ENCODE data around the gene FBXO17.
"Not testable (repeated sequence)": the region's sequence is repeated elsewhere in the genome, so short reads cannot be mapped to it uniquely, and the experiment has no call there.

FBXO17 gene

DNA sequence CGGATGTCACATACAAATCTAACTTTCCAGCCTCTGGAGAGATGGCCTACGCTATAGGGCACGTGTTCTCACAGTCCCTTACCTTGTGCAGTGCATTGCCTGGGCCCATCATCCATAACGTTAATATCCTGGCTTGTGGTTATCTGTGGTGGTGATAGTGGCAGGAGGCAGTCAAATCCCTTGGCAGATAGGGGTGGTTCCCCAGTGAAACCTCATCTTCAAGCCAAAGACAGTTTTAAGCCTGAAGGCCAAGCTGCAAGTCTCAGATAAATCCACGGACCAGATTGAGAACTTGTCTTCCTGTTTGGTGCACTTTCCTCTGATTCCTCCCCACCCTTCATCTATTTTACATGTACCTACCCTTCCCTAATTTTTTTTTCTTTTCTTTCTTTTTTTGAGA, 4.3 kb upstream of the FBXO17 start:
- DNase-seq: no peak

DNA sequence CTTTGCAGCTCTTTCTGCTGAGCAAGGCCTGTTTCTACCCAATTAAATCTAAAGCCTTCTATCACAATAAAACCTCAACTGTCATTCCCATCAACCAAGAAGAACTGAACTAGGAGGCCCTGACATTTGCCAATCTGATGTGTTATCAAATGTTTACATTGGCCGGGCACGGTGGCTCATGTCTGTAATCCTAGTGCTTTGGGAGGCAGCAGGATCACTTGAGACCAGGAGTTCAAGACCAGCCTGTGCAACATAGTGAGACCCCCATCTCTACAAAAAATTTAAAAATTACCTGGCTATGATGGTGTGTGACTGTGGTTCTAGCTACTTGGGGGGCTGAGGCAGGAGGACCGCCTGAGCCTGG, 2.8 kb upstream of the FBXO17 start:
- no peak for DNase-seq

DNA sequence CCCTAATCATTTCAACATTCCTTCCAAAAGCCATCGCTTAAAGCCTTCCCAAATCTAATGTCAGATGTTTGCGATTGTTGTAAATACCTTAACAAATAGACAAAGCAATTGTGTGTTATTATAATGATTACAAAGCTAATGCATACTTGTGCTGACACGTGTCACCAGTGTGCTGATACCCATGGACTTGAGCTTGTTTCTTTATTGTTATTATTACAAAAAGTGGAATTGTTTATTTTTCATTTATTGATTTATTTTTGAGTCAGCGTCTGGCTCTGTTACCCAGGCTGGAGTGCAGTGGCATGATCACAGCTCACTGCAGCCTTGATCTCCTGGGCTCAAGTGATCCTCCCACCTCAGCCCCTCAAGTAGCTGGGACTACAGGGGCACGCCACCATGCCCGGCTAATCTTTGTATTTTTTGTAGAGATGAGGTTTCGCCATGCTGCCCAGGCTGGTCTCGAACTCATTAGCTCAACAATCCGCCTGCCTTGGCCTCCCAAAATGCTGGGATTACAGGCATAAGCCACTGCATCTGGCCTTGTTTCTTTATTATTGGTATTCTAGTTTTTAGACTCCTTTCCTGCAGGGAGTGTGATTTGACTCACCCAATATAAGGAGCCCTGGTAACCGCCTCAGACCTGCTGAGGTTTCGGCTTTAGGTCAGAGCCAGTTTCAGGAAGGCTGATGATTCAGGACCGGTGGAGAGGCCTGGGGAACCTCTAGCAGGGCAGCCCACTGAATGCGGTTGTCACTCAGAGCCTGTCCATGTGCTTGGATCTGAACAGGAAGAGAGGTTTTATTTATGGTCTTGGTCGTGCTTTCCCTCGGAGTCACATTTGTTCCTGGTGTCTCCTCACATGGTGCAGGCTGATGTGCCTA, 2.1 kb upstream of the FBXO17 start:
- no peak for DNase-seq

DNA sequence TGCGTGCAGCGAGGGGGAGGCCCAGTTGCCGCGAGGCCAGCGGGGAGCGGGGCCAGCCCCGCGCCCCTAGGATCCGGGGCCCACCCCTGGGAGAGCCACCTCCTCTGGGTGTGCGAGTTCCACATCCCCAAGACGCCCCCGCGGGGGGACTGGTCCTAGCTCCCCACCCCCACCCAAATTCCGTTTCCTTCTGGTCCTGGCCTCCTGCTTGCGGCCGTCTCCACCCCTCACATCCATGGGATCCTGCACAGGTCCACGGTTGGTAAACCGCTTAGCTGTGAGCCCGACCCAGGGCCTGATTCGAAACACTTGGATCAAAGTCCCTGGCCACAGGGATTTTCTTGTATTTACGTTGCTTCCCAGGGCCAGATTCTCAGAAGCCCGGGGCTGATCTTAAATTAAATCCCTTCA, 324 bp upstream of the FBXO17 start:
- no peak for DNase-seq

DNA sequence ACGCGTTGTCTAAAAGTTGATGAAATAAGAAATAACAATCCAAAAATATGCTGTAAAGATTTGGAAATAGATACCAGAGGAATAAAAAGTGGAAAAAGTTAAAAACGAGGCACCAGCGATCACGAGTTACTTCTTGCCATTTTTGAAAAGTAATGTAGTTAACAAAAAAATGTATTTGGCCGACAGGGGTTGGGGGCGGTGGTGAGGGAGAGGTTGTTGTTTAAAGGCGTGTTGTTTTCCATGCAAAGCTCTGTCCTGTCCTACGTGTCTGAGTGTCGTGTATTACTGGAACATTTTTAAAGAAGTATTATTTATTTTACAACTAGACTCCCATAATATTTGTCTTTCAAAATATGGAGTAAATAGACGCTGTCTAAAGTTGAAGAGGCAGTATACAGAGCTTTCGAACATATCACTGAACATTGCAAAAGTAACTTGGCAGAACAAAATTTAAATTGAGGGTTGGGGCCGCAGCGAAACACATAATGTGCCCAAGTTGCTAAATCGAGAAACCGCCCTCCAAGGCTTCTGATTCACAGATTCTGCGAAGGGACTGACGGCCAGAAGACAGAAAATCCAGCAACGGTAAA, 823 bp downstream of the FBXO17 start:
- no peak for DNase-seq

DNA sequence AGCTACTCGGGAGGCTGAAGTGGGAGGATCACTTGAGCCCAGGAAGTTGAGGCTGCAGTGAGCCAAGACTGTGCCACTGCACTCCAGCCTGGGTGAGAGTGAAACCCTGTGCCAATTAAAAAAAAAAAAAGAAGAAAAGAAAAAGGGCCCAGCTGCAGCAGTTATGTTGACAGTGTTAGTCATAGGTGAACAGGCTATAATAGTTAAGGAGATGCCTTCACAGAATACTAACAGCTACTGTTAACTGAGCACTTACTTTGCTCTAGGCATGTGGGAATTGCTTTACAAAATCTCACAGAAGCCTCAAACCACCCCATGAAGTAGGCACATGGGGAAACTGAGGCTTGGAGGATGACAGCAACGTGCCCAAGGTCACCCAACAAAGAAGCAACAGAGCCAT, 3.9 kb downstream of the FBXO17 start:
- DNase-seq: no peak

DNA sequence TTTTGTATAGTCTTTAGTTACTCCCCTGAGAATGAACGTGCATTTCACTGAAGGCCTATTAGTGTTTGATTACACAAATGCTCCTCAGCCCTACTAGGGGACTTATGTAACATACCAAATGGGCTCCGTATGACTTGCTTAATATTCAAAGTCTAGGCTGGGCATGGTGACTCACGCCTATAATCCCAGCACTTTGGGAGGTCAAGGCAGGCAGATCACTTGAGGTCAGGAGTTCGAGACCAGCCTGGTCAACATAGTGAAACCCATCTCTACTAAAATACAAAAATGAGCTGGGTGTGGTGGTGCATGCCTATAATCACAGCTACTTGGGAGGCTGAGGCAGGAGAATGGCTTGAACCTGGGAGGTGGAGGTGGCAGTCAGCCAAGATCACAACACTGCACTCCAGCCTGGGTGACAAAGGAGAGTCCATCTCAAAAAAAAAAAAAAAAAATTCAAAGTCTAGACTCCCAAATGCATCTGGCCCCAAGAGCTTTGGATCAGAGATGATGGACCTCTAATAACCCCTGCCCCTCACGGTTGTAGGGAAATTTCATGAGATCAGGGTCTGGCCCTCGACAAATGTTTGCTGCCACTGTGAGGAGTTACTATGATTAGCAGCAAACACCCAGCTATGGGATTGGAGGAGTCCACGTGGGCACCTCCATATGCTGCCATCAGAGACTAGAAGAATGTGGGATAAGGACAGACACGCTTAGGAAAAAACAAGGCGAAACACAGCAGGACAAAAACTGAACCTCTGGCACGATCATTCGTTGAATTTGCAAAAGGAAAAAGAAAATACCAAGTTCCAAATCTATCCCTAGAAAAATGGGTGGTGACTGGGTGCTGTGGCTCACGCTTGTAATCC, 4.6 kb downstream of the FBXO17 start:
- no peak for DNase-seq

DNA sequence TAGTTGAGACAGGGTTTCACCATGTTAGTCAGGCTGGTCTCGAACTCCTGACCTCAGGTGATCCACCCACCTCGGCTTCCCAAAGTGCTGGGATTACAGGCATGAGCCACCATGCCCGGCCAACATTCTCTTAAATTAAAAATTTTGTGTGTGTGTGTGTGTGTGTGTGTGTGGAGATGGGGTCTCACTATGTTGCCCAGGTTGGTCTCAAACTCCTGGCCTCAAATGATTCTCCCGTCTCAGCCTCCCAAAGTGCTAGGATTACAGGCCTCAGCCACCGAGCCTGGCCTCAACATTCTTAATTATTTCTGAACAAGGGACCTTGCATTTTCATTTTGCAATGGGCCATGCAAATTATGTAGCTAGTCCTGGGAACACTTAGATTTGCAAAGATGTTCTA, 9.4 kb downstream of the FBXO17 start:
- DNase-seq: not testable (repeated sequence)

DNA sequence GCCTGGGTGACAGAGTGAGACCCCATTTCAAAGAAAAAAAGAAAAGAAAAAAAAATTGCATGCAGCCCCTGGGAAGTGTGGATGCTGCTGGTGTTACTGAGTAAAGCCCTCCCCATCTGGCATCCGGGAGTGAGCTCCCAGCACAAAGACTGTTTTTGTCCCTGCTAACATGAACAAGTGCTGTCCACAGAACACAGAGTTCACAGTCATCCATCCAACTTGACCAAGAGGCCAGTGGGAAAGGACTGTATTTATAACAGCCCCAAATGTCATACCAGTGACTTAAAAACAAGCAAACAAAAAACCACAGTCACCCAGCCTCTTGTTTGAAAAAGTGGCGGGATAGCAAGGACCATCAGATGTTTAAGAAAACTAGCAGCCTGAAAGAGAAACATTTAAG, 10.8 kb downstream of the FBXO17 start:
- no peak for DNase-seq

DNA sequence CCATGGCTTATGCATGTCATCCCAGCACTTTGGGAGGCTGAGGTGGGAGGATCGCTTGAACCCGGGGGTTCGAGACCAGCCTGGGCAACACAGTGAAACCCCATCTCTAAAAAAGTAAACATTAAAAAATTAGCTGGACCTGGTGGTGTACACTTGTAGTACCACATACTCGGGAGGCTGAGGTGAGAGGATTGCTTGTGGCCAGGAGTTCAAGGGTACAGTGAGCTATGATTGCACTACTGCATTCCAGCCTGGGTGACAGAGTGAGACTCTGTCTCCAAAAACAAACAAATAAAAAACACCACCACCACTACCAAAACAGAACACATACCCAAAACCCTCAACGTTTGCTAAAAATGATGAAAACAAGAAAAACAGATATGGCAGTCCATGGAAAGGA, 15.9 kb downstream of the FBXO17 start:
- DNase-seq: no peak

DNA sequence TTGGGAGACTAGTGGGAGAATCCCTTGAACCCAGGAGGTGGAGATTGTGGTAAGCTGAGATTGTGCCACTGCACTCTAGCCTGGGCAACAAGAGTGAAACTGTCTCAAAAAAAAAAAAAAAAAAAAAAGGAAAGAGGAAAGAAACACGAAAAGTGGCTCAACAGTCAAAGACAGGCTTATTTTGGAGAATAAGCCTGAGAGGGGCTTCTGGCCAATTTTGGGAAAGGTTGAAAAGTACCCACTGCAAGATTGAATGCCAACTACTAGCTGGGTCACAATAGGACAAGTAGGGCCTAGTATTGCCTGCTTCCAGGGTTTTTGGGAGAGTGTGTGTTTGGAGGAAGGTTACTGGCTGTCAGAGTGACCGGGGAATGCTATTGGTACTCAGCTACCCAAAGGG, 17.2 kb downstream of the FBXO17 start:
- DNase-seq: no peak

DNA sequence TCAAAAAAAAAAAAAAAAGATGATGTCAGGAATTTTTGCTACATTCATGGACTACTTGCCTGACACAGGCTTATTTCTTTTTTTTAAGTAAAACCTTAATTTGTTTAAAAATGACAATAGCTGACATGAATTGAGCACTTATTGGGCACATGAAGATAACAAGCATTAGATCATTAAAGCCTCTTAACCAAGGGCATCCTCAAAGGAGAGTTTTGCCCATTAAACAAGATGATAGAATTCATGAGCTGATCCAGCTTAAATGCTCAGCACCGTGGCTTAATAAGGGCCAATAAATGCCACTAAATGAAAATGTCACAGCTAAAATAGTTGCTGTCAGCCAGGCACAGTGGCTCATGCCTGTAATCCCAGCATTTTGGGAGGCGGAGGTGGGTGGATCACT, 19.3 kb downstream of the FBXO17 start:
- DNase-seq: no peak

DNA sequence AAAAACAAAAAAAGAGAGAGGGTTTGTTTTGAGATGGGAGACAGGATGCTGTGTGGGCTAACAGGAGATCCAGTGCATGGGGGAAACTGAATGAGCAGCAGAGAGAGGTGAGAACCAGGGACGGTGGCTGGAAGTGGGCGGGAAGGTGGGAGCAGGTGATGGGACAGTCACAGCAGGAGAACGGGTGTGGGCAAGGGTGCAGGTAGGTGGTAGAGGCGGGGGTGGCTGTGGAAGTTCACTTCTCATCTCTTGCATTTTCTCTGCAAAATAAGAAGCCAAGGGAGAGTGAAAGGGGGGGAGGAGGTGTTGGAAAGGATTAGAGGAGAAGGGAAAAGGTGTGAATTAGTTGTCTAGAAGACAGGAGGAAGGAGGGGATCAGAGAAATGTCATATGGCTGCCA, 21.9 kb downstream of the FBXO17 start:
- DNase-seq: no peak

DNA sequence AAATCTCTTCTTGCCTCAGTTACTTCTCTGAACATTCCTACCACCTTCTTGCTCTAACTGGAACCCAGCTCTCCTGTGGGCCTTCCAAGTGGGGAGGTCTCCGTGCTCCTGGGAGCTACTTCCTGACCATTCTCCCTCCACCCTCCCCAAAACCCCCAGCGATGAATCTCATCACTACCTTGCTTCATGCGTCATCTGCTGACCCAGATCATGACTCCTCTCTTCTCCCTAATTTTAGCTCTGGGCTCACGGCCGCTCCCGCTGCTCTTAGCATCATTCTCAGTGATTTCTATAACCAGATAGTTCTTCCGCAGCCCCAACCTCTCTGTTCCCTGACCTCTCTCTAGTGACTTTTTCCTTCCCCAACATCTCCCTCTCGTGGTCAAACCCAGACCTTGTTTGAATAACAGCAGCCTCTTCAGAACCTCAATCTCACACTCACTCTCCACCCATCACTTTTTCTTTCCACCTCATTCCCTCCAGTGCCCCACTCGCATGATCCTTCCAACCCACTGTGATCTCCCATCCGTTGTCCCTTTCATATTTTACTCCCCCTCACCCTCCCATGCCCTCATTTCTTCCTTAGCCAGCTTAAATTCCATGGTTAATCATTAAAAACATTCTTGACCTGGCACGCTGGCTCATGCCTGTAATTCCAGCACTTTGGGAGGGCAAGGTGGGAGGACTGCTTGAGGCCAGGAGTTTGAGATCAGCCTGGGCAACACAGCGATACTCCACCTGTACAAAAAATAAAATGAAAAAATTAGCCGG, 23.0 kb downstream of the FBXO17 start:
- no peak for DNase-seq

DNA sequence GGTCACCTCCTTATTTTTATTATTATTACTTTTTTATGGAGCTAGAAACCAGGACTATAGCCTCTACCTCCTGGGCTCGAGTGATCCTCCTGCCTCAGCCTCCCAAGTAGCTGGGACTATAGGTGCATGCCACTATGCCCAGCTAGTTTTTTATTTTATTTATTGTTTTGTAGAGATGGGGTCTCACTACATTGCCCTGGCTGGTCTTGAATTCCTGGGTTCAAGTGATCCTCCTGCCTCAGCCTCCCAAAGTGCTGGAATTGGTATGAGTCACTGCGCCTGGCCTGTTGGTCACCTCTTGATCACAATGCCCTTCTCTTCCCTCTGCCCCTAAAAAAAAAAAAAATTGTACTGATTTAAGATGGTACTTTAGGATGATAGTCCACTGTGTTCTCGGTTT, 24.4 kb downstream of the FBXO17 start:
- DNase-seq: no peak

DNA sequence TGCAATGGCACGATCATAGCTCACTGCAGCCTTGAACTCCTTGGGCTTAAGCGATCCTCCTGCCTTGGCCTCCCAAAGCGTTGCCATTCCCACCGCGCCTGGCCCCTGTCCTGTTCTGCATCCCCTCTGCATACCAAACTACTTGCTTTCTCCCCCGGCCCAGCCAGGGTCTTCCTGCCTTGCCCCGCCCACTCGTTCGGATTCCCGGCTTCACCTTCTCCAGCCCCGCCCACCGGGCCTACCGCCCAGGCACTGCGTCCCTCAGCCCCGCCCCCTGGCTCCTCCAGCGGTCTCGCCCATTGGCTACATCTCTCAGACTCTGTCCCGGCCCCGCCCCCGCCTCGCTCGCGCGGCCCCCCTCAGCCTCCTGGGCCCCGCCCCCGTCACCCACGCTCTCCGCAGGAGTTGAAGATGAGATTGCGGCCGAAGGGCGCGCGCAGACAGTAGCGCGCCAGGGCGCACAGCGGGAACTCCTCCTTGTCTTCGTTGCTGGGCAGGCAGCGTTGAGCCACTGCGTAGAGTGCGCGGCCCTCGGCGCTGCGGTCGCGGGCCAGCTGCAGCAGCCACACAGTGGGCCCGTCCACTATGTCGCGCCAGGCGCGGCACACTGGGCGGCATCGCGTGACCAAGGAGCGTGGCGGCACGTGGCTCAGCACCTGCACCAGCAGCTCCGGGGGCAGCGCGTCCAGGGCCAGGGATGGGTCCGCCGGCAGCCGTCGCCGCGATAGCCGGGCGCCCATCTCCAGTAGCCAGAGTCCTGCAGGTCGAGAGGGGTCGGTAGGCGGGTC, 25.8 kb downstream of the FBXO17 start:
- DNase-seq: peak; percentile 90

DNA sequence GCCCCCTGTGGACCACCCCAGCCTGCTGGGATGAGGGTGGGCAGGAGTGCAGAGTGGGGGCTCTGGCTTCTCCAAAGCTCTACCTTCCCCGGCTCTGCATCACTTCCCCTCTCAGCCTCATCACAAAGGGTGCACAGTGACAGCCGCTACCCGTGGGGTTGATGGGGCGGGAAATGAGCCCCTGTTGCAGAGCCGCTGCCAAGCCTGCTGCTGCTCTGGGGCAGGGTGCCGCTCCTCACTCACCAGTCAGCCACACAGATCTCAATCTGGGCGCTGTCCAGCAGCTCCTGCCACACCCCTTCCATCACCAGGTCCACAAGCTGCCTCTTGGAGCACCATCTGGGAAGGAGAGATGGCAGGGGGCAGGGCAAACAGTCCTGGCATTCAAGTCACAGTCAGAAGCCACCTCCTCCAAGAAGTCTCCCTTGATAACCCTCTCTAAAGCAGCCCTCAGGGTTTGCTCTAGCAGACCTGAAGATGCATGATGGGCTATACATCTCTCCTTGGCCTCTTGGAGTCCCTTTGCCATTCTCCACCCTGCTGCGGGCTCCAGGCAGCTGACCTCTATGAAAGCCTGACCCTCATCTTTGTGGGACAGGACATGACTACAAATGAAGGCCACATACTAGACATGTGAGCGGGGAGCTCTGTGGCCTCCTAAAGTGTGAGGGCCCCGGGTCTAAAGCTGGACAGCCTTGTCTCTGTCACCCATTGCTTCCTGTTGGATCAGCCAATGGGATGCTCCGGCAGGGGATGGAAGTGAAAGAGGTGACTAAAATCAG, 29.1 kb downstream of the FBXO17 start:
- no peak for DNase-seq

DNA sequence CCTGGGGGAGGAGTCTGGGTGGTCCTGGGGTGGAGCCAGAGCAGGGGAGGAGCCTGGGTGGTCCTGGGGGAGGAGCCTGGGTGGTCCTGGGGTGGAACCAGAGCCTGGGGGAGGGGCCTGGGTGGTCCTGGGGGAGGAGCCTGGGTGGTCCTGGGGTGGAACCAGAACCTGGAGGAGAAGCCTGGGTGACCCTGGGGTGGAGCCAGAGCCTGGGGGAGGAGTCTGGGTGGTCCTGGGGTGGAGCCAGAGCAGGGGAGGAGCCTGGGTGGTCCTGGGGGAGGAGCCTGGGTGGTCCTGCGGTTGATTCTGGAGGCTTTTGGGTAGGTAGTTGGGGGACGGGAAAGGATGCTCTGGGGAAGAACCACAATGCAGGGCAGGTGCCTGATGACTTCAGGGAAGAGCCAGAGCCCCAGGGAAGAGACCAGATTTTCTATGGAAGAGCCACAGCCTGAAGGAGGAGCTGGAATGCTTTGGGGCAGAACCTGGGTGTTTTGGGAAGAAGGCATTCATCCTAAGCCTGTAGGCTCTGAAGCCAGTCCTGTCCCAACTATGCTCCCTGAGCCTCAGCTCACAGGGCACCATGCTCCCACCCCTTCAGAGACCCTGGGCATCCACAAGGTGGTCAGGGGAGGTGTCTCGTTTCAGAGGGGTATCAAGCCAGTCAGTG, 29.8 kb downstream of the FBXO17 start:
- no peak for DNase-seq

DNA sequence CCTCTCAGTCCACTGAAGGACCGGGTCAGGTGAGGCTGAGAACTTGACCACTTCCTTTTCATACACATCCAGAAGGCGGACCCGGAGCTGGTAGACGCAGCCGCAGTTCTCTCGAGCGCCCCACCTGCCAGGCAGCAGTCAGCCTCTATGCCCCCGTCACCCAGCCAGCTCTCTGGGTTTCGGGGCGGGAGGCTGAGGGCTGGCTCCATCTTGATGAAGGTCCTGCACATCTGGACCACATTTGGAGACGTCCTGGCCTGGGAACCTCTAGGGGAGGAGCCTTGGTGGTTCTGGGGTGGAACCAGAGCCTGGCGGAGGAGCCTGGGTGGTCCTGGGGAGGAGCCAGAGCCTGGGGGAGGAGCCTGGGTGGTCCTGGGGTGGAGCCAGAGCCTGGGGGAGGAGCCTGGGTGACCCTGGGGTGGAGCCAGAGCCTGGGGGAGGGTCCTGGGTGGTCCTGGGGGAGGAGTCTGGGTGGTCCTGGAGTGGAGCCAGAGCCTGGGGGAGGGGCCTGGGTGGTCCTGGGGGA, 30.5 kb downstream of the FBXO17 start:
- no peak for DNase-seq

DNA sequence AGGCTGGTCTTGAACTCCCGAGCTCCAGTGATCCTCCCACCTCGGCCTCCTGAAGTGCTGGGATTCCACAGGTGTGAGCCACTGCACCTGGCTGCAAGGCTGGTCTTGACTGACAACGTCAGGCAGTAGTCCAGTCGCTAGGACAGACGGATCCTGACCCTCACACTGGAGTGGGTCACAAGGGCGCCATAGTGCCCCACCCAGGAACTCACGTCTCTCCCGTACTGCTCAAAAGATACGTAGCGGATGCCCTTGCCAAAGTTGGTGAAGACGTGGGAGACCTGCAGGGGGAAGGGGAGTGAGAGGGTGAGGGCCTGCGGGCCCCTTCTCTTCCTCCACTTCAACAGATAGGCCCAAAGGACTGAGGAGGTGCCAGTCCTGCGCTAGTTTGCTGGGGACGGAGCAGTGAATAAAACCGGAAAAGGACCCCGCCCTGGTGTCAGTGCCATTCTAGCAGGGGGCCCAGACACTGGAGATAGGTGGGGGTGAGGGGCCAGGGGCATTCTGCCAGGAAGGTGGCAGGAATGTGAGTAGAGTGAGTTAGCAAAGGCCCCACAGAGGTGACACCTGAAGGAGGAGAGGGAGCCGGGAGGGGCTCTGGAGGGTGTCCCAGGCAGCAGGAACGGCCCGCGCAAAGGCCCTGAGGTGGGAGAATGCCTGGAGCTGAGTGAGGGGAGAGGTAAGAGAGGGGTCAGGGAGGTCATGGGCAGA, 32.9 kb downstream of the FBXO17 start:
- DNase-seq: no peak

Data from activated CD8-positive, alpha-beta memory T cell treated with anti-CD3 and anti-CD28 coated beads for 24 hours (primary cell).